Osteocyte (in vitro differentiated cells): Measurements from ENCODE around the gene RBM26. TPM values are rescaled to one million over a fixed set of nuclear protein-coding genes. Genes with fewer than 3 reads are reported as not detected.

Experiments
- DNase-seq: peaks from one replicate; pipeline ENCODE4 v3.0.0; 2021; ENCODE audit warnings: mixed read lengths; ENCODE audit not compliant: unreplicated experiment; ENCODE audit errors: extremely low spot score
- H3K27ac Mint-ChIP-seq: one replicate; pipeline ENCODE4 v1.8.0; 2021; ENCODE audit warnings: mild to moderate bottlenecking, mixed read lengths; ENCODE audit not compliant: unreplicated experiment
- H3K27me3 Mint-ChIP-seq: one replicate; pipeline ENCODE4 v1.8.0; 2021; ENCODE audit warnings: mixed read lengths; ENCODE audit not compliant: unreplicated experiment
- H3K36me3 Mint-ChIP-seq: one replicate; pipeline ENCODE4 v1.8.0; 2021; ENCODE audit warnings: mixed read lengths; ENCODE audit not compliant: unreplicated experiment
- H3K4me1 Mint-ChIP-seq: one replicate; pipeline ENCODE4 v1.8.0; 2021; ENCODE audit warnings: mixed read lengths; ENCODE audit not compliant: unreplicated experiment
- H3K4me3 Mint-ChIP-seq: one replicate; pipeline ENCODE4 v1.8.0; 2021; ENCODE audit warnings: mild to moderate bottlenecking, moderate library complexity, mixed read lengths; ENCODE audit not compliant: unreplicated experiment
- H3K9me3 Mint-ChIP-seq: one replicate; pipeline ENCODE4 v1.8.0; 2021; ENCODE audit warnings: mixed read lengths; ENCODE audit not compliant: unreplicated experiment
- total RNA-seq: library from RNA; stranded (reverse); gene quantifications from 2 replicates; pipeline ENCODE4 v1.2.1, GENCODE V29; 2021
- TF ChIP-seq, protein P1 (sequence below): fragments of 200-600 bp; sonication (generic); IDR thresholded peaks from 2 replicates; pipeline ENCODE4 v1.5.0; 2021; ENCODE audit warnings: antibody characterized with exemption, mild to moderate bottlenecking, moderate library complexity

RBM26 gene
- total RNA-seq, 1 donor from 2014 or later = 38.3 TPM

DNA sequence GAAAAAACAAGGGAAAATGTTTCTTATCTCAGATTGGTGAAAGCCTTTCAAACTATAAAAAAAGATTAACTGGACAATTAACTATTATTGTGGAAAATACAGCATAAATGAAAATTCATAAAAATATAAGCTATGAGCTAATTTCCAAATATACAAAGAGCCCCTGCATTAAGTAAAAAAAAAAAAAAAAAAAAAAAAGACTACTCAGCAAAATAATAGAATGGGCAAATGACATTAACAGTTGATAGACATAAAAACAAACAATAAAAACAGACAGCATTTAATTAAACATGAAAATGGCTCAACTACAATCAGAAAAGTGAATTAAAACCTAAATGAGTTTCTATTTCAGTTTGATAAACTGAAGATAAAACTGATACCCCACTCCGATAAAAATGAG, 77.5 kb downstream of the RBM26 start:
- H3K36me3 Mint-ChIP-seq = peaks cover 25% of the 10 kb centered on the region
- TF ChIP-seq, protein P1, sequence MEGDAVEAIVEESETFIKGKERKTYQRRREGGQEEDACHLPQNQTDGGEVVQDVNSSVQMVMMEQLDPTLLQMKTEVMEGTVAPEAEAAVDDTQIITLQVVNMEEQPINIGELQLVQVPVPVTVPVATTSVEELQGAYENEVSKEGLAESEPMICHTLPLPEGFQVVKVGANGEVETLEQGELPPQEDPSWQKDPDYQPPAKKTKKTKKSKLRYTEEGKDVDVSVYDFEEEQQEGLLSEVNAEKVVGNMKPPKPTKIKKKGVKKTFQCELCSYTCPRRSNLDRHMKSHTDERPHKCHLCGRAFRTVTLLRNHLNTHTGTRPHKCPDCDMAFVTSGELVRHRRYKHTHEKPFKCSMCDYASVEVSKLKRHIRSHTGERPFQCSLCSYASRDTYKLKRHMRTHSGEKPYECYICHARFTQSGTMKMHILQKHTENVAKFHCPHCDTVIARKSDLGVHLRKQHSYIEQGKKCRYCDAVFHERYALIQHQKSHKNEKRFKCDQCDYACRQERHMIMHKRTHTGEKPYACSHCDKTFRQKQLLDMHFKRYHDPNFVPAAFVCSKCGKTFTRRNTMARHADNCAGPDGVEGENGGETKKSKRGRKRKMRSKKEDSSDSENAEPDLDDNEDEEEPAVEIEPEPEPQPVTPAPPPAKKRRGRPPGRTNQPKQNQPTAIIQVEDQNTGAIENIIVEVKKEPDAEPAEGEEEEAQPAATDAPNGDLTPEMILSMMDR = no peak
- no peaks in the 10 kb centered on the region for H3K27me3 Mint-ChIP-seq
- DNase-seq = no peak
- no peak overlapping the region for H3K4me3 Mint-ChIP-seq
- no peaks in the 10 kb centered on the region for H3K9me3 Mint-ChIP-seq
- peaks cover 4% of the 10 kb centered on the region for H3K4me1 Mint-ChIP-seq
- H3K27ac Mint-ChIP-seq = no peak overlapping the region

DNA sequence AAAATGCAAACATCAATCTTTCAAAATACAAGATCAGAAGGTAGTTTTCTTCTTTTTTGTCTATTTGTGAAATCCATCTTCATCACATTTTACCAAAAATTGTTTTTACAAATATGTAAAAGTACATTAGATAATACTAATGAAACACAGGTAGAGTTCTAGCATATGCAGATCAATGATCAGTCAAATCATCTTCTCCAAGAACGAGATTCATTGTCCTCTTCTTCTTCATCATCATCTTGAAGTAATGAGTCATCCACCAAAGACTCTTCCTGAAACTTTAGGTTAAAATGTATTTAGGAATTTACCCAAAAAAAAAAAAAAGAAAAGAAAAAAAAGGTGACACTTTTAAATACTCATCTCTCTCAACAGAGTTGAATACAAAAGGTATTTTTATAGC, 85.6 kb downstream of the RBM26 start:
- H3K27me3 Mint-ChIP-seq = no peaks in the 10 kb centered on the region
- no peak for DNase-seq
- H3K4me3 Mint-ChIP-seq = no peak overlapping the region
- H3K36me3 Mint-ChIP-seq = peaks cover 30% of the 10 kb centered on the region
- no peak overlapping the region for H3K27ac Mint-ChIP-seq
- no peaks in the 10 kb centered on the region for H3K9me3 Mint-ChIP-seq
- peaks cover 4% of the 10 kb centered on the region for H3K4me1 Mint-ChIP-seq
- TF ChIP-seq, protein P1 = no peak

DNA sequence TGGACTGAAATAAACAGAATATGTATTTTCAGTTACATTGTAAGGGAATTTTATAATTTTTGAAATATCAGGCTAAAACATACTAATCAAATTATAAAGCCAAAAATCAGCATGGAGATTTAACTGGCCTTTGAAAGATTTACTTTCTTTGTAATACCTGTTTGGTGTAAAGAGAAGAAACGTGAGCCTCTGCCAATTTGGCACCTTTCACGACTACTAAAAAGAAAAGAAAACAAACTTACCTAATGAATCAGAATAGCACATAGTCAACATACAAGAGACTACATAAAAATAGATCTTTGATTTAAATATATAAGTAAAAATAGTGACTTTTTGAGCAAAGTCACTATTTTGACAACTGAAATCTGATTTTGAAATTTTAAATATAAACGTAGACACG, 87.4 kb downstream of the RBM26 start:
- TF ChIP-seq, protein P1 = no peak
- Mint-ChIP-seq H3K36me3 (peaks cover 42% of the 10 kb centered on the region), H3K4me1 (no peaks in the 10 kb centered on the region), H3K9me3 (no peaks in the 10 kb centered on the region), H3K27ac (no peak overlapping the region), H3K4me3 (no peak overlapping the region), H3K27me3 (no peaks in the 10 kb centered on the region)
- DNase-seq = no peak

DNA sequence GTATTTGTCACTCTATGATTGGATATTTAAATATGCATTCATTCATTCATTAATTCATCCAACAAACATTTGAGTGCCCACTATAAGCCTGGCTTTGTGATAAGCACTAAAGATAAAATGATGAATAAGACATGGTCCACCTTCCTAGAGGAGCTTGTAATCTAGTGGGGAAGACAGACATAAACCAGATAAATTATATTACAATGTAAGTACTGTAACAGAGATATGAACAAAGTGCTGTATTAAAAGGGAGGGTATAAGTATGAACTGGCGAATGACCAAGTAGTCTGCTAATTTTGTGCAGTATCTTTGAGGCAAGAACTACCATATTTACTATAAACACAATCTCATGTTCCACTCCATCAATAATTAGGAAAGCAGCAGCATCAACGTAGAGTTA, 88.2 kb downstream of the RBM26 start:
- no peak overlapping the region for H3K4me3 Mint-ChIP-seq
- no peak for DNase-seq
- no peaks in the 10 kb centered on the region for H3K4me1 Mint-ChIP-seq
- no peaks in the 10 kb centered on the region for H3K9me3 Mint-ChIP-seq
- H3K27me3 Mint-ChIP-seq = no peaks in the 10 kb centered on the region
- H3K36me3 Mint-ChIP-seq = peaks cover 46% of the 10 kb centered on the region
- TF ChIP-seq, protein P1 = no peak
- no peak overlapping the region for H3K27ac Mint-ChIP-seq

DNA sequence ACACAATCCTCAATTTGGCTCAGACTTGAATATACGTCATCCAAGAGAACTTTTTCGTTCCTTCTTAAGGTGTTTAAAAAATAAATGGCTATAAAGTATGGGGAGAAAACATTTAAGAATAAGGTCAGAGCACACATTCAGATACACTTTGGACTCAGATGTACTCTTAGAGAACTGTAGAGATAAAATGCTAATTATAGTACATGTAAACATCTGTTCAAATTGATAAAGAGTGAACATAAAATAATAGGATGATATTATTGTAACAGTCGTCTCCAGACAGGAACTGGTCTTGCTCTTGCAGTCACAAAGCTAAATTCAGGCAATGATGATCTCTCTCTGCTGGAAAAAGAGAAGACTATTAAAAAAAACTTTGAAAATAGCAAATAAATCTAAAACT, 91.4 kb downstream of the RBM26 start:
- Mint-ChIP-seq H3K4me3 (no peak overlapping the region), H3K27me3 (no peaks in the 10 kb centered on the region), H3K9me3 (no peaks in the 10 kb centered on the region), H3K27ac (no peak overlapping the region), H3K36me3 (peaks cover 38% of the 10 kb centered on the region), H3K4me1 (no peaks in the 10 kb centered on the region)
- TF ChIP-seq, protein P1 = no peak
- no peak for DNase-seq
